B cell (primary cell): ENCODE measurements around the gene IRGC.

ENCODE experiments used
- CTCF ChIP-seq: fragments of 200-600 bp; IDR thresholded peaks from one replicate; pipeline ENCODE4 v1.8.0; 2022; ENCODE audit warnings: antibody characterized with exemption, mild to moderate bottlenecking
- EZH2 ChIP-seq: IDR thresholded peaks from 2 replicates; pipeline ENCODE4 v1.6.1; 2012; ENCODE audit warnings: borderline replicate concordance, low read depth, mild to moderate bottlenecking, moderate library complexity, low read length; ENCODE audit not compliant: insufficient read depth, poor library complexity, severe bottlenecking

- no peak for TF ChIP-seq CTCF
- no peak for TF ChIP-seq EZH2
Measured at GRCh38 chr19:43754253-43754502, 38.3 kb downstream of the IRGC start.
